Tibial nerve (tissue), 4 donors: Measurements from ENCODE around the gene LPIN1. TPM values are rescaled to one million over a fixed set of nuclear protein-coding genes. Genes with fewer than 3 reads are reported as not detected.

ENCODE experiments used
- DNase-seq, 2 donors: peaks; one replicate each; pipeline ENCODE4 v3.0.0-alpha.2; 2019; ENCODE audit warnings: low spot score in 2 of 2
- H3K27ac ChIP-seq, 4 donors: fragments of 200-600 bp; sonication (generic) in 3 of 4; one replicate each; pipeline ENCODE4 v1.5.1; 2017 to 2019; ENCODE audit warnings: mild to moderate bottlenecking in 1 of 4
- H3K27me3 ChIP-seq, 2 donors: fragments of 200-600 bp; sonication (generic) in 1 of 2; one replicate each; pipeline versions ENCODE4 v1.5.1 to v1.6.0; 2017 to 2019
- H3K36me3 ChIP-seq, 3 donors: fragments of 200-600 bp; sonication (generic); one replicate each; pipeline ENCODE4 v1.5.1; 2018 to 2019
- H3K4me1 ChIP-seq, 4 donors: fragments of 200-600 bp; sonication (generic) in 3 of 4; one replicate each; pipeline ENCODE4 v1.5.1; 2017 to 2019
- H3K4me3 ChIP-seq, 4 donors: fragments of 200-600 bp; sonication (generic) in 3 of 4; one replicate each; pipeline ENCODE4 v1.5.1; 2017 to 2019; ENCODE audit warnings: mild to moderate bottlenecking in 1 of 4, moderate library complexity in 1 of 4
- H3K9me3 ChIP-seq, 4 donors: fragments of 200-600 bp; sonication (generic) in 3 of 4; one replicate each; pipeline ENCODE4 v1.5.1; 2017 to 2019
- CTCF ChIP-seq, 5 experiments: fragments of 200-600 bp in 3 of 5; fragments of 450-650 bp in 2 of 5; sonication (generic) in 3 of 5; IDR thresholded peaks; one replicate each; pipeline ENCODE4 v1.5.1; 2016 to 2019; ENCODE audit warnings: antibody characterized with exemption in 5 of 5, mild to moderate bottlenecking in 3 of 5, moderate library complexity in 2 of 5
- EP300 ChIP-seq, 2 donors: sonication (generic); formaldehyde crosslinking; IDR thresholded peaks; one replicate each; pipeline ENCODE4 v1.6.1; 2017; ENCODE audit warnings: antibody characterized with exemption in 2 of 2, mild to moderate bottlenecking in 1 of 2
- POLR2A ChIP-seq, 2 donors: fragments of 450-650 bp; IDR thresholded peaks; one replicate each; pipeline ENCODE4 v1.6.1; 2017; ENCODE audit warnings: antibody characterized with exemption in 2 of 2, mild to moderate bottlenecking in 2 of 2, moderate library complexity in 2 of 2
- WGBS, 2 donors: methylation state at CpG; one replicate each; pipeline ENCODE4 v1.1.5; 2018; 5-methylcytosine and 5-hydroxymethylcytosine counted together
- total RNA-seq, 4 donors: library from RNA; depleted of rRNA; stranded (reverse); fragments of >200 nt; gene quantifications; one replicate each; pipeline ENCODE4 v1.1.0, GENCODE V29; 2016

The LPIN1 gene
- total RNA-seq, 4 donors from 2014 or later = 170 to 202 (median 172) TPM

GRCh38 chr2:11699686-11700670 is 46.5 kb upstream of the LPIN1 start:
- WGBS, 2 donors = 79 to 83% methylated on average over 9 of the region's 9 CpGs
- peak overlapping the region in 1 of 4 donors; percentile 94 for H3K27ac ChIP-seq
- no peaks in the 10 kb centered on the region for H3K36me3 ChIP-seq
- DNase-seq = no peak
- H3K4me3 ChIP-seq = no peak overlapping the region
- H3K4me1 ChIP-seq = peaks cover 0 to 33% (median 20%) of the 10 kb centered on the region in 4 donors
- no peaks in the 10 kb centered on the region for H3K9me3 ChIP-seq
- H3K27me3 ChIP-seq = no peaks in the 10 kb centered on the region
- TF ChIP-seq EP300 (IDR thresholded peaks at IDR 0.05) = no peak
- TF ChIP-seq POLR2A (IDR thresholded peaks at IDR 0.05) = no peak
- no peak for TF ChIP-seq CTCF (IDR thresholded peaks at IDR 0.05)

GRCh38 chr2:11701206-11701605 is 45.2 kb upstream of the LPIN1 start:
- peak overlapping the region in 2 of 4 donors; percentile 9 to 94 for H3K27ac ChIP-seq
- DNase-seq = no peak

GRCh38 chr2:11701751-11702301 is 44.6 kb upstream of the LPIN1 start:
- H3K4me1 ChIP-seq = peaks cover 0 to 28% (median 18%) of the 10 kb centered on the region in 4 donors
- WGBS, 2 donors = 72 to 73% methylated on average over 14 of the region's 14 CpGs
- H3K27ac ChIP-seq = peak overlapping the region in 2 of 4 donors; percentile 9 to 23
- H3K36me3 ChIP-seq = no peaks in the 10 kb centered on the region
- no peaks in the 10 kb centered on the region for H3K27me3 ChIP-seq
- DNase-seq = peak in 1 of 2 donors; percentile 71
- no peak overlapping the region for H3K4me3 ChIP-seq
- TF ChIP-seq CTCF (IDR thresholded peaks at IDR 0.05) = no peak
- TF ChIP-seq EP300 (IDR thresholded peaks at IDR 0.05) = peak; percentile 75 to 86
- no peaks in the 10 kb centered on the region for H3K9me3 ChIP-seq

More at GRCh38 chr2:11701206-11701605, 45.2 kb upstream of the LPIN1 start:
- peaks cover 0 to 33% (median 20%) of the 10 kb centered on the region in 4 donors for H3K4me1 ChIP-seq
- TF ChIP-seq CTCF (IDR thresholded peaks at IDR 0.05) (no peak), EP300 (IDR thresholded peaks at IDR 0.05) (no peak), POLR2A (IDR thresholded peaks at IDR 0.05) (no peak)
- no peaks in the 10 kb centered on the region for H3K27me3 ChIP-seq
- WGBS, 2 donors = 90 to 96% methylated on average over 5 of the region's 5 CpGs
- no peak overlapping the region for H3K4me3 ChIP-seq
- no peaks in the 10 kb centered on the region for H3K9me3 ChIP-seq
- no peaks in the 10 kb centered on the region for H3K36me3 ChIP-seq

- Histone ChIP-seq H3K4me3 (no peak overlapping the region), H3K4me1 (peaks cover 0 to 17% (median 7%) of the 10 kb centered on the region in 4 donors), H3K27me3 (no peaks in the 10 kb centered on the region), H3K36me3 (no peaks in the 10 kb centered on the region), H3K27ac (no peak overlapping the region), H3K9me3 (no peaks in the 10 kb centered on the region)
- DNase-seq = no peak
- WGBS, 2 donors = 87 to 89% methylated on average over 2 of the region's 2 CpGs
- TF ChIP-seq CTCF (IDR thresholded peaks at IDR 0.05) = no peak
- no peak for TF ChIP-seq POLR2A (IDR thresholded peaks at IDR 0.05)
Measured at GRCh38 chr2:11702946-11703345, 43.5 kb upstream of the LPIN1 start.

- H3K4me1 ChIP-seq = peaks cover 0 to 9% (median 2%) of the 10 kb centered on the region in 4 donors
- WGBS, 2 donors = 45 to 69% methylated on average over 1 of the region's 1 CpG
- H3K9me3 ChIP-seq = no peaks in the 10 kb centered on the region
- H3K4me3 ChIP-seq = no peak overlapping the region
- DNase-seq = no peak
- no peaks in the 10 kb centered on the region for H3K27me3 ChIP-seq
- no peak overlapping the region for H3K27ac ChIP-seq
- no peaks in the 10 kb centered on the region for H3K36me3 ChIP-seq
- TF ChIP-seq CTCF (IDR thresholded peaks at IDR 0.05) (no peak), EP300 (IDR thresholded peaks at IDR 0.05) (no peak), POLR2A (IDR thresholded peaks at IDR 0.05) (no peak)
Measured at GRCh38 chr2:11703700-11704099, 42.7 kb upstream of the LPIN1 start.
